NCI-H82 treated with DMSO at 0.1 percent for 48 hours (cell line): ENCODE measurements around the gene SLC39A2.
"Not testable (repeated sequence)": the region's sequence is repeated elsewhere in the genome, so short reads cannot be mapped to it uniquely, and the experiment has no call there.

Experiments used
- DNase-seq: peaks from one replicate; lab custom pipeline; 2025; ENCODE audit not compliant: unreplicated experiment; lab: John Stamatoyannopoulos, UW

Gene SLC39A2, protein sequence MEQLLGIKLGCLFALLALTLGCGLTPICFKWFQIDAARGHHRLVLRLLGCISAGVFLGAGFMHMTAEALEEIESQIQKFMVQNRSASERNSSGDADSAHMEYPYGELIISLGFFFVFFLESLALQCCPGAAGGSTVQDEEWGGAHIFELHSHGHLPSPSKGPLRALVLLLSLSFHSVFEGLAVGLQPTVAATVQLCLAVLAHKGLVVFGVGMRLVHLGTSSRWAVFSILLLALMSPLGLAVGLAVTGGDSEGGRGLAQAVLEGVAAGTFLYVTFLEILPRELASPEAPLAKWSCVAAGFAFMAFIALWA

DNA sequence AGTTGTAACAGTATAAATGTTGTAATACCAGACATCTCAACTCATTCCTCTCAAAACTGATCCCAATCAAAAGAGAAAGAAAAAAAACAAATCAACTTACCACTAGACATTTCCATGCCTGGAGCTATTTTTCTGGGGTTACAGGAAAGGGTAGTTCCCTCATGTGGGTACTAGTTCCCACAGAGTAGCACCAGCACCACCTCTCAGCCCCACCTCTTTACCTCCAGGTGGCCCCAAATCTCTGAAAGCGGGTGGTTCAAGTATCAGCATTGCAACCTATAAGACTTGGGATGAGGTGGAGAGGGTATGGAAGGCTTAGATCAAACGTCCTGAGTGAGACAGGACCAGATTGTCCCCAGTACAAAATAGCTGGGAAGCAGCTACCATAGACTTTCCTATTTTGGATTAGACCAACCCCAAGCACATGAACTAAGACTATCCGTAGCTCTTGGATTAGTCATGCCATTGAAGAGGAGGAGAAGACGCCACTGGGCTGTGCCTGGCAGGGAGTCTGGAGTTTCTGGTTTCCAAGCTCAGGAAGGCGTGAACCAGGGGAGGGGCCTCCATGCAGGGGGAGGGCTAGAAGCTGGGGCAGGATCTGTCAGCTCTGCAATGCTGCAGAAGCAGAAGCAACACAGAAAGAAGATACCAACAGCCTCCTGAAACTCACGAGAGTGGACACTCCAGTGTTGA is at the start of gene SLC39A2:
Gene SLC39A2 (plus strand): TSS at position 620 of the 693 bp plus-strand sequence. CDS start 154 bp downstream, outside the sequence.
- no peak for DNase-seq

DNA sequence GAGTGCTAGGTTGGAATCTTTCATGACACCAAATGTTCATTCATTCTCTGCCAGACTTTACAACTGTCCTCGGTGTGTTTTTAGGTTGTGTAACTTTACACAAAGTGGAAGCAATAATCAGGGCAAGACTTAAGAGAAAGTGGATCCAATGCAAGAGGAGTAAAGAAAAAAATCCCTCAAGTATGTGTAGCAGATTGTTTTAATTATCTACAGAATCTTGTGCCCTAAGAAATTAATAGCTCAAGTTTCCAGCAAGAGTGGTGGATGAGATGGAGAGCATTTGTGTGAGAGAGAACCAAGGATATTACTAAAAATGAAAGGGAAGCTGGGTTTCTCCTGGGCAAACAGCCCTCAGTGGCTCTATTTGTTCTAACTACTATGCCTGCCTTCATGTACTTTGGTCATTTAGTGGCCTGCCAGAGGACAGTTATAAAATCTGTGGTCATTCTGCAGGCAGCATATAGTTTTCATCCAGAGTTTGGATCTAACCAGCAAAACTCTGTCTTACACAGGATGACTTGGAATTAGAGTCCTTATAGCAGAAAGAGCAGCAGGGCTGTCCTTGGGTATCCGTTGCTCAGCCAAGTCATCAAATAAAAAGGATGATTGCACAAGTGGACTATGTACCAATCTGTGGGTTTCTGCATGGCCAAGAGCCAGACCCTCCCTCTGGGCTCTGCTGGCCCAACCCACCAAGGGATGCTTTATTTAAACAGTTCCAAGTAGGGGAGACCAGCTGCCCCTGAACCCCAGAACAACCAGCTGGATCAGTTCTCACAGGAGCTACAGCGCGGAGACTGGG is 44.2 kb upstream of the SLC39A2 start, which contains the start of gene RNASE2:
Gene RNASE2 (plus strand): TSS at position 752 of the 802 bp plus-strand sequence. CDS start 285 bp downstream, outside the sequence.
- DNase-seq, result not testable (repeated sequence)

DNA sequence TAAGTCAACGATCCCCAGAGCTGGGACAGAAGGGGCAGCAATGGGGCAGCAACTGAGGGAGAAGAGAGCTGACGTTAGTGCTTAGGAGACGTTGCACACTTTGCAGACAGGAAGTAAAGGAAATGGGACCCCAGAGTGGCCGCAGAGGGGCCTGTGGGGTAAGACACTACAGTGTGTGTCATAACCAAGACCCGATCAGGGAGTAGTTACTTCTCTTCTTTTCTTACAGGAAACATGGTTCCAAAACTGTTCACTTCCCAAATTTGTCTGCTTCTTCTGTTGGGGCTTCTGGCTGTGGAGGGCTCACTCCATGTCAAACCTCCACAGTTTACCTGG is 43.6 kb upstream of the SLC39A2 start:
- DNase-seq, result not testable (repeated sequence)

DNA sequence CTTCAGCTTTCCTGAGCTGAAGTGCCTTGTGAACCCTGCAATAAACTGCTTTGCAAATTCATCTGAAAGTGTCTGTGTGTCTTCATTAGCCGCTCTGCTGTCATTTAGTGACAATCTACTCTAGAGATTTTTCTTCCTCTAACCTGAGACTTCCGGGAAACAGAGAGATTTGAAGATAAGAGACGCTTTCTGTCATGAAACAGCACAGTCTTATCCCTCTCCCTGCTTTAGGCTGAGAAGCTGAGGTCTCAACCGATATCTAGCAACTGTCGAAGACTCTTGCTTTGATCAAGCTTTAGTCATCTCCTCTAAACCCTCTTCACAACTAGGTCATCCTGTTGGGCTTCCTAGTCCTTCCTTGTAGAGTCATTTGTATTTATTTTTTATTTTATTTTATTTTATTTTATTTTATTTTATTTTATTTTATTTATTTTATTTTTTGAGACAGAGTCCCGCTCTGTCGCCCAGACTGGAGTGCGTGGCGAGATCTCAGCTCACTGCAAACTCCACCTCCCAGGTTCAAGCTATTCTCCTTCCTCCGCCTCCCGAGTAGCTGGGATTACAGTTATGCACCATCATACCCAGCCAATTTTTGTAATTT is 42.6 kb upstream of the SLC39A2 start:
- DNase-seq, result no peak

DNA sequence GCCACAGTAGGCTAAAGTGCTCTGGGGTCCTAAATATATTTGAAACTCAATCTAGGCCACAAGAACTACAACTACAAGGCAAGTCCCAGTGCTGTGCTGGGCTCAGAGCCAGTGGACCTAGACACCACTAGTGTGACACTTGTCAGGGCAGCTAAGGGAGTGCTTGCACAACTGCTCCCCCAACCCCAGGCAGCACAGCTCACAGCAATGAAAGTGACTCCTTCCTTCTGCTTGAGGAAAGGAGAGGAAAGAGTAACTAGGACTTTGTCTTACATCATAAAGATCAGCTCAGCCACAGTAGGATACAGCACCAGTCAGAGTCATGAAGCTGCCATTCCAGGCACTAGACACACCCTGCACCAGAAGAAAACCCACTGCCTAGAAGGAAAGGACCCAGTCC is 40.1 kb upstream of the SLC39A2 start:
- DNase-seq, result not testable (repeated sequence)

DNA sequence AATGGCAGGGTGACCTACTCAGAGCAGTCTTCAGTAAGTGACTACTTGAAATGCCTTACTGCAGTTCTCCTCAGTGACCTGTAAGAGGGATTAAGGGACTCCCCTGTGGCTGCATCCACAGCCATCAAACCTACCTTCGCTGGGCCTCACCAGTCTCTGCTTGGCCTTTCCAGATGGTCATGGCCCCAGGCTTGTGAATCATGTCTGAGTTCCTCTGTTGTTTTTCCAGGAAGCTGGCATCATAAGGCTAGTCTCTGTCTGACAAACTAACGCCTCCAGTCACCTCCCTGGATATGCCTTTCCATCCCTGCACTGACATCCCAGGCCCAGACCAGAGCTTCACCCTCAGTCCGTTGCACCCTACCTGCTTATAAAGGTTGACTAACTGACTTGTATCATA is 29.8 kb upstream of the SLC39A2 start:
- DNase-seq, result no peak

DNA sequence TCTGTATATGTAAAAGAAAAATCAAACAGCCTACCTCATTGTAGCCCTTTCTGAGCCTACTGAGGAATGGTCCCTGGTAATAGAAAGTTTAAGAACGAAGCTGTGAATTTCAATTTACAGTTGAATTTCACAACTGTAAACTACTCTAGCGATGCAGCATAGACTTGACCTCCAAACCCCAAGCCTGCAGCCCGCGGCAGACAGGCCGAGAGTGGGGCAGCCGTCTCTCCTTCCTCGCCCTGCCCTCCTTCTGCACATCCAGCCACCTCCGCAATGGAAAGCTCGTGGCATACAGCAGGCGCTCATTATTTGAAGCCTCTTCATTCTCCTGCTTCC is 28.5 kb upstream of the SLC39A2 start:
- no peak for DNase-seq

DNA sequence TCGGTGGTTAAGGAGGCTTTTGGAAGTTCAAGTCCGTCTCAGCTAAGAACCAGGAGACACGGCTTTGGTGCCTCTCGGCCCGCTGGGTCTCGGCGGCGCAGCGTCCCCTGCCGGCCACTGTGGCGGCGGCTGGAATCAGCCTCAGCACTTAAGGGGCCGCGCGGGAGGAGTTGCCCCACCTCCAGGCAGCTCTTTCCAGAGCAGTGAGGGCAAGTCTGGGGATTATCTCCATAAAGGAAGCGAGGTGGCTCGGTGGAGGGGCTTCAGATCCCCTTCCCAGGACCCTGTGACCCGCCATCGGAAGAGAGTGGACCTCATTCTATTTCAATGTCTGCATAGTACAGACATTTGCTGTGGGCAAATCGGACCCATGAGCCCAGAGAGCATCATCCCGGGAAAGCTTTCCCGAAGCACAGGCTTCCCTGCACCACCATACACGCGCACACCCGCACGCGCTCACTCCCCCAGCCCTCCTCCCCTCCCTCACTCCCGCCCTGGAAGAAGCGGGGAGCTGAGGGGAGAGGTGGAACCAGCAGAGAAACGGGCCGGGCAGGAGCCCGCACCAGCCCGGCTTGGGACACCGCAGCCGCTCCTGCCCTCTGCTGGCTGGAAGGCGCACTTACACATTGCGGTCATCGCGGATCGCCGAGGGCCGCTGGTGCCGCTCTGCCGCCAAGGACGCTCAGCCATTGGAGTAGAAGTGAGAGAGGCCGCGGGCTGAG is 27.9 kb upstream of the SLC39A2 start:
- DNase-seq, result peak; percentile 12

DNA sequence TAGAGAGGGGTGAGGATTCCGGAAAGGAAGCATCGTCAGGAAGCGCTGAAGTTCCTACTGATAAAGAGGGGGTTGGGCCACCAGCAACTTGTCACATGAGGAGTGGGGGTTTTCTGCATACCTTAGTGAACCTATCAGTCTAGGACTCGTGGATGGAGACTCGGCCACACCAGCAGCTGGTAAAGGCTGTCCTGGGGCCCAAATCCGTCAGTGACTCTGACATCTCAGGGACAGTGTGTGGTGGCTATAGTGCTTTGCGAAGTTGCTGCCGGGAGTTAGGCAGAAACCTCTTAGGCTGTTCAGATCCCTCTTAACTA is 27.4 kb upstream of the SLC39A2 start:
- no peak for DNase-seq

DNA sequence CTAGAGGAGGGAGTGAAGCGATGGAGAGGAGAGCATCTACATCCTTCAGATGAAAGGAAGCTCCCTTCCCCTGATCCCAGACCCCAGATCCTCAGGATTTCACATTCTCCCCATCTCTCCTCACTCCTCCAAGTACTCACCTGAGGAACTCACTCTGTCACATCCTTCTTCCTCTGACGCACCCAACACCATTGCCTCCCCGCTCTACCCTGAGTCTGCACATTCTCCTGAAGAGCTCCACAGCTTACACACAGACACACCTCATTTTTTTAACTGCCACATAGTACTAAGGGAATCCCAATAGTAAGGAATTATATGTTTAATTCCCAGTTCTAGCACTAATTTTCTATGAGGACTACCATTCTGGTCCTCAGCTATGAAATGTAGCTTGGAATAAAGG is 25.6 kb upstream of the SLC39A2 start:
- DNase-seq, result no peak

DNA sequence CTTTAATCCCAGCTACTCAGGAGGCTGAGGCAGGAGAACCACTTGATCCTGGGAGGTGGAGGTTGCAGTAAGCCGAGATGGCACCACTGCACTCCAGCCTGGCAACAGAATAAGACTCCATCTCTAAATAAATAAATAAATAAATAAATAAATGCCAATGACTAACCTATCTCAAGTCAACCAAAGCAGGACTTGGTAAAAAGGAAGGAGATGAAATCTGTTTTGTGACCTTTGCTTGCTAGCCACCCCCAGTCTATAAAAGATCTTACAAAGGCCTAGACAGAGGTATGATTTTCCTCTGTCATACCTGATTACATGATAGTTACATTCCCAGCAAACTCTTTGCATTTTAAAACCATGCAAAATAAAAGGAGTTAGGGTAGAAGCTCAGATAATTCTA is 22.8 kb upstream of the SLC39A2 start:
- DNase-seq, result no peak

DNA sequence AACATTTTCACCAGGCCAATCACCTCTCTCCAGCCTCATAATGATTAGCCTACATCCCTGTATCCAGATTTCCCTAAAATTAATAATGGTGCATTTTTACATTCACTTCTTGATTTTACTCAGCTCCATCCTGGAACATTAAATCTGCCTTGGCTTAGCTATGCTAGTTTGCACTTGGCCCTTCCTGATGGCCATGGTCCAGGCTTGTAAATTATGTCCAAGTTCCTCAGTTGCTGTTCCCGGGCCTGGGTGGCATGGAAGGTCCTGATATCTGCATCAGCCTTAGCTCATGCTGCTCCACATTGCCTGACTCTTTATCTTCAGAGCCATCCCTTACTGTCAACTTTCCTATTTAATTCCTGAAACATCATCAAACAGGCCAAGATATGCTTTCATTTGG is 20.4 kb upstream of the SLC39A2 start:
- DNase-seq, result no peak

DNA sequence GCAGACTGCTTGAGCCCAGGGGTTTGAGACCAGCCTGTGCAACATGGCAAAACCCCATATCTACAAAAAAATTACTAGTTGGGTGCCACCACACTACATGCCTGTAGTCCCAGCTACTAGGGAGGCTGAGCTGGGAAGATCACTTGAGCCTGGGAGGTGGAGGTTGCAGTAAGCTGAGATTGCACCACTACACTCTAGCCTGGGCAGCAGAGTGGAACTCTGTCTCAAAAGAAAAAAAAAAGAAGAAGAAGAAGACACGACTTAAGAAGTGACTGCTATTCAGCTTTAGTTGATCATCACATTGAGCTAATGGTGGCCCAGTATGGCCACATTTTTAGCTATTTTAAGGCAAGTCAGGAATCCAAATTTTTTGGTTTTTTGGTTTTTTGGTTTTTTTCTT is 18.2 kb upstream of the SLC39A2 start:
- no peak for DNase-seq

DNA sequence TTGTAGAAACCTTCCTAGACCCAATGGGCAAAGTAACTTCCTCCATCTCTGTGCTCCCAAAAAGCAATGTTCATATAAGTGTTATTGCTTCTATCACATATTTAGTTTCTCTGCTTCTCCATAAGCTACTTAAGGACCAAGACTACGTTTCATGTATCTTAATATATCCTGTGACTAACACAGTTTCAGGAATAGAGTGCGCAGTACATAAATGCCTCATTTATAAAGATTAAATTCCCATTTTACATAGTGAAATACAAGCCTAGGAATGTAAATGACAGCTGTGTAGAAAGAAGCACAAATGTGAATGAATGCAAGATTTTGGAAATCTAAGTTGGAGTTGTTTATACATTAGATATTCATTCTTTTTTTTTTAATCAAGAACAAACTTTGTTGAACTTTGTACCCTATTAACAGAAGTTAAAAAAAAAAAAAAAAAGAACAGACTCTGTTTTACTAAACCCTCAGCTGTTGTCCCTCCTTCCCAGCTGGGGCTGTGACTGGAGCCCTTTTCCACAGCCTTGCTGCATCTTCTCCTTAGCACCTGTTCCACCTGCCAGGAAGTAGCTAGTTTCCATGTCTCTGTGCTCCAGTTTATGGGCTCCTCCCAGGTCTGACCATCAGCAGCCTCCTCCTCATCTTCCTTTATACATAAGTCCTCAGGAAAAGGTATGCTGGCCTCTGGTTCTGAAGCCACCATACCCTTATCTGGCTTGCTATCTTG is 16.3 kb upstream of the SLC39A2 start:
- DNase-seq, result no peak

DNA sequence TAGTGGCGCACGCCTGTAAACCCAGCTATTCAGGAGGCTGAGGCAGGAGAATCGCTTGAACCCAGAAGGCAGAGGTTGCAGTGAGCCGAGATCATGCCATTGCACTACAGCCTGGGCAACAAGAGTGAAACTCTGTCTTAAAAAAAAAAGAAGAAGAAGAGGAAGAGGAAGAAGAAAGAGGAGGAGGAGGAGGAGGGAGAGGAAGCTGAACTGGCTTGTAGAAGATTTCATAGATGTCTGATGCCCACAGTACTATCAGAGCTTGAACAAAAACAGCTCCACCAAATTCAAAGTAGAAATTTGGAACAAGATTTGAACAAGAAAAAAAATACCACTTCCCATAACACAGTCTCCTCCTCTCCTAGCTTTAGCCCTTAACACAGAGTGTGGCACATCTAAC is 13.4 kb upstream of the SLC39A2 start:
- not testable (repeated sequence) for DNase-seq

DNA sequence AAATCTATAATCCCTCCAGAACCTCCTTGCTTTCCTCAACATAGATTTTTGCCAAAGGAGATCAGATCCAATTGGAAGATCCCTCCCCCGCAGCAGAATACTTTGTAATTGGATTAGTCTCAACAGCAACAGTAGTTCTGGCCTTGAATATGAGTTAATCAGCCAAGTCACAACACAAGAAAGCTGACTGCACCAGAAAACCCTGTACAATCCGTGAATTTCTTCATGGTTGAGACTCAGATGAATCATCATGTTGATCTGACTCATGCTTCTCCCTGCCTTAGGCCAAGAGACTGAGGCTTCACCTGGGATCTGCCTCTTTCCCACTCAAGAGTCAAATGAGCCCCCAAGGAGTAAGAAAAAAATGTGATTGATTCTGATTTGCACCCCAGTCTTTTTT is 12.3 kb upstream of the SLC39A2 start:
- peak; percentile 21 for DNase-seq

DNA sequence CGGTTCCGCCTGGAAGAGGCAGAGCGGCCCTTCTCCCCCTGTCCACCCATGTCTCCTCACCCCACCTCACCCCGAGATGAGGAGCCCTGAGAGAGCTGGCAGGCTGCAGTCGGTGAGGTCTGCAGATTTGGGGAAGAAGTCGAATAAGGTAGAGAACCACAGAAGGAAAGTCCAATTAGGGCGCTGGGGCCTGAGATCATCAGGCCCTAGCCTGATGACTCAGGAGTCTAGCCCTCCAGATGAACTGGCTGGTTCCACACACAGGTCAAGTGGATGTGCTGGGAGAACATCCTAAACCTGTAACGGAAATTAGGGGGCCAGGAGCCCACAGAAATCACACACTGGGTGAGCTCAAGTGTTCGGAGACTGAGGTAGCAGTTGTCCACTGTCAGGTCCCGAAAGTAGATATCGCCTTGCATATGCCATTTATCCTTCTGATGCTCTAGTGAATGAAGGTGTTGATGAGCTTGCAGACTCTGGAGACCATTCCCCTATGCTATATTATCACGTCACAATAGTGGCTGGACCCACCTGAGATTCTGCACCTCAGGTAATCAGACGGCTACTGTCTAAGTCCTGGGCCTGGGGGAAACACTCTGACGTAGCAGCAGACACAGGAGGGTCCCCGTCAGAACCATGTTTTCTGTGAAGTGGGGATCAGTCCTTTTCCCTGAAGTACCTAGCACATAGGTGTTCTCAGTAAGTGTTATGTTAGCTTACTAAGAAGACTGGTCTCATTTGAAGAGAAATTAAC is 10.2 kb upstream of the SLC39A2 start:
- DNase-seq, result no peak

DNA sequence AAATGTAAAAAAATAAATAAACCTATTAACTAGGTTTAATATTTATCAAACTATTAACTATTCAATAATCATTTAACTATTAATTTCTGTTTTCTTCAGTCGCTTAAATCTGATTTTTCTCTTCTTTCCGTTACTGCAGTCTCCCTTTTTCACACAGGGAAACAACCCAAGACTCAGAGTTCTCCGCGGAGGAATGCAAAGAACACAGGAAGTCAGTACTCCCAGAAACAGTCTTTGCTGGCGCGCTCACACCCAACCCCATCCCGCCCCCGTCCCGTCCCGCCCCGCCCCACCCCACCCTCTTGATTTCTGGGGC is 9.7 kb upstream of the SLC39A2 start:
- no peak for DNase-seq

DNA sequence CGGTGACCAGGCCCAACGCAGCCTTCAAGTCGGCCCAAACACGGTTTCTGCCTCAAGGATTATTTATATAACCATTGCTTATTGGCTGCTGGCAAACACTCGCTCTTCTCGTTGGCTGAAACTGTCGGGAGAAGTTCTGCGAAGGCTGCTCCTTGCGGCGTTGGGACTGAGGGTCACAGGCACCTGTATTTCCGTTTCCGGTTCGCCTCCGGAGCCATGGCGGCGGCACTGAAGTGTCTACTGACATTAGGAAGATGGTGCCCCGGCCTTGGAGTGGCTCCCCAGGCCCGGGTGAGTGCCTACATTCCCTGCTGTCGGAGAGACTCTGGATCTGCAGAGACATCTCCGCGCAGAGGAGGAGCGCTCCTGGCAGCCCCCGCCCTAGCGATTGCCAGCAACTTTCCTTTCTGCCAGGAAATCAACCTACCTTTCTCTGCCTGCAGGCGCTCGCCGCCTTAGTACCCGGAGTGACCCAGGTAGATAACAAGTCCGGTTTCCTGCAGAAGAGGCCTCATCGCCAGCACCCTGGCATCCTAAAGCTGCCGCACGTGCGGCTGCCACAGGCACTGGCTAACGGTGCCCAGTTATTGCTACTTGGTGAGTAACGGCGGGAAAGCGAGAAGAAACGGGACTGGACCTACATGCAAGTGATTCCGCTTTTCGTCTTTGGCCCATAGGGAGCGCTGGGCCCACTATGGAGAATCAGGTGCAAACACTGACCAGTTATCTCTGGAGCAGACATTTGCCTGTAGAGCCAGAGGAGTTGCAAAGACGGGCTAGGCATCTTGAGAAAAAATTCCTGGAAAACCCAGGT is 9.1 kb upstream of the SLC39A2 start, which contains the start of gene METTL17:
Gene METTL17 (plus strand): TSS at position 194 of the 814 bp plus-strand sequence. CDS start 23 bp downstream, at position 217.
- DNase-seq, result peak; percentile 86
